GM12878 (cell line): ENCODE measurements around the gene PLBD1.

Experiments
- CEBPB ChIP-seq, 2 experiments: fragments of 150-350 bp in 1 of 2; IDR thresholded peaks; 2 replicates each; pipeline ENCODE4 v1.6.1; 2012 to 2014; ENCODE audit warnings: low read depth in 2 of 2, low read length in 2 of 2, borderline replicate concordance in 1 of 2, inconsistent platforms in 1 of 2
- CREB1 ChIP-seq: IDR thresholded peaks from 2 replicates; pipeline ENCODE4 v1.6.1; 2012; ENCODE audit warnings: low read depth, mild to moderate bottlenecking, inconsistent platforms
- CTCF ChIP-seq, 3 experiments: IDR thresholded peaks in 2 of 3; conservative IDR thresholded peaks in 1 of 3; 2 replicates each; pipeline ENCODE4 v1.5.1; 2011; ENCODE audit warnings: low read depth in 3 of 3, low read length in 3 of 3, mild to moderate bottlenecking in 3 of 3, control low read depth in 2 of 3, moderate library complexity in 2 of 3, inconsistent platforms in 1 of 3, mixed read lengths in 1 of 3; ENCODE audit not compliant: control insufficient read depth in 2 of 3, insufficient read depth in 1 of 3; ENCODE audit errors: extremely low read depth in 1 of 3
- ESRRA ChIP-seq: IDR thresholded peaks from 2 replicates; pipeline ENCODE4 v1.6.1; 2012; ENCODE audit warnings: mild to moderate bottlenecking, low read length, improper control_type of control experiment
- EZH2 ChIP-seq: IDR thresholded peaks from 2 replicates; pipeline ENCODE4 v1.6.1; 2012; ENCODE audit warnings: low read depth, mild to moderate bottlenecking, control low read depth, inconsistent platforms, low read length, borderline replicate concordance; ENCODE audit not compliant: control insufficient read depth
- MYC ChIP-seq: IDR thresholded peaks from 2 replicates; pipeline ENCODE4 v1.6.1; 2011; ENCODE audit warnings: mild to moderate bottlenecking, low read length, moderate library complexity, inconsistent platforms; ENCODE audit not compliant: insufficient read depth, insufficient replicate concordance, insufficient read length, severe bottlenecking
- NRF1 ChIP-seq: conservative IDR thresholded peaks from 2 replicates; pipeline ENCODE4 v1.6.1; 2011; ENCODE audit warnings: mild to moderate bottlenecking, low read depth, low read length, improper control_type of control experiment
- POLR2AphosphoS5 ChIP-seq: IDR thresholded peaks from 2 replicates; pipeline ENCODE4 v1.6.1; 2011; ENCODE audit warnings: mild to moderate bottlenecking, low read length, inconsistent platforms
- RFX5 ChIP-seq: IDR thresholded peaks from 2 replicates; pipeline ENCODE4 v1.6.1; 2011; ENCODE audit warnings: low read depth, low read length, improper control_type of control experiment
- SRF ChIP-seq, 2 experiments: IDR thresholded peaks; 2 replicates each; pipeline ENCODE4 v1.6.1; 2011; ENCODE audit warnings: low read depth in 2 of 2, low read length in 2 of 2, mild to moderate bottlenecking in 1 of 2, moderate library complexity in 1 of 2
- ZNF592 ChIP-seq: fragments of 450-650 bp; IDR thresholded peaks from 2 replicates; pipeline ENCODE4 v1.6.1; 2017; ENCODE audit warnings: mild to moderate bottlenecking, moderate library complexity
- ZSCAN29 ChIP-seq: fragments of 450-650 bp; IDR thresholded peaks from 2 replicates; pipeline ENCODE4 v1.6.1; 2017; ENCODE audit warnings: mild to moderate bottlenecking, moderate library complexity

DNA sequence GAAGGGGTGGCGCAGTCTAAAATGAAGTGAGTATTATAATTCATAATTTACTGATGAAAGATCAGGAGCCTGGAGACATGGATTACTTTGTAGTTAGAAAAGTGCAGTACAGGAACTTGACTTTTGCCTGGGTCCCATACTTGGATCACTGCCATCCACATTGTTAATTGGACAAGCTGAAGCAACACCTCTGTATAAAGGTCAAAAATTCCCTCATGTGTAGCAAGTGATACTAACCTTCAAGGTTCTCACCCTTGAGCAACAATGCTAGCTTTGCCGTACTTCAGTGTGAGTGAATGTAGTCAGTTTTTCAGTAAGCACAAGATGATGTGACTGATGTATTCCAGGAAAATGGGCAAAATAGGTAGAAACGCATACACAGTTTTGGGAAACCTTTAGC lies 44.6 kb upstream of the PLBD1 start:
- TF ChIP-seq POLR2AphosphoS5 (no peak), ZSCAN29 (no peak), NRF1 (no peak), RFX5 (no peak), ESRRA (no peak), EZH2 (no peak), CEBPB (IDR thresholded peaks at IDR 0.05; ENCODE audit: borderline replicate concordance in 1 of 2, low read depth in 2 of 2, low read length in 2 of 2) (no peak), ZNF592 (no peak), CREB1 (no peak), SRF (IDR thresholded peaks at IDR 0.05; ENCODE audit: low read depth in 2 of 2, low read length in 2 of 2) (no peak), CTCF (IDR thresholded peaks at IDR 0.05 in 2 of 3, conservative IDR thresholded peaks at IDR 0.05 in 1 of 3; ENCODE audit: control insufficient read depth in 2 of 3, extremely low read depth in 1 of 3, insufficient read depth in 1 of 3, low read depth in 3 of 3, low read length in 3 of 3) (no peak), MYC (no peak)
